GM11168 (cell line): Measurements from ENCODE around the gene NDUFAF8.

Experiments
- in situ Hi-C: fragments of 300-500 bp; cut with MboI; formaldehyde crosslinking; loops from one replicate; pipeline ENCODE4 v1.12.0; 2022; ENCODE audit warnings: low sequenced_read_pairs; ENCODE audit not compliant: unreplicated experiment

NDUFAF8 gene

DNA sequence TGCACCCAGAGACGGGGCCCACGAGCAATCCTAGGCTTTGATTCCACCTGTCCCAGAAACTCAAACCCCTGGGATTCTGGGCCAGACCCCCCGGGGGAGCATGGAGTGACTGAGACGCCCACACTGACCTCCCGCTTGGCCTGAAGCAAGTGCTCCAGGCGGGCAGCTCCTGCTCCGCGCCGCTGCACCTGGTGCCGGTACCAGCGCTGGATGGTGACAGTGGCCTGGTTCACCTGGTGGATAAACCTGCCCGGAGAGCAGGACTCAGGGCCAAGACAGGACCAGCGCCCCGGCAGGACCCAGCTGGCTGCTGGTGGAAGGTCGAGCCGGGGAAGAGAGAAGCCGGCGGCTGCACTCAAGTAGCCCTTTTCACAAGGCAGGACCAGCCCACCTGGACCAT, 38.9 kb upstream of the NDUFAF8 start:
- in situ Hi-C loops: no loop called here

GRCh38 chr17:81200695-81201580, 38.2 kb upstream of the NDUFAF8 start:
- in situ Hi-C loops: no loop called here

GRCh38 chr17:81202318-81202717, 36.8 kb upstream of the NDUFAF8 start:
- in situ Hi-C loops: no loop called here

DNA sequence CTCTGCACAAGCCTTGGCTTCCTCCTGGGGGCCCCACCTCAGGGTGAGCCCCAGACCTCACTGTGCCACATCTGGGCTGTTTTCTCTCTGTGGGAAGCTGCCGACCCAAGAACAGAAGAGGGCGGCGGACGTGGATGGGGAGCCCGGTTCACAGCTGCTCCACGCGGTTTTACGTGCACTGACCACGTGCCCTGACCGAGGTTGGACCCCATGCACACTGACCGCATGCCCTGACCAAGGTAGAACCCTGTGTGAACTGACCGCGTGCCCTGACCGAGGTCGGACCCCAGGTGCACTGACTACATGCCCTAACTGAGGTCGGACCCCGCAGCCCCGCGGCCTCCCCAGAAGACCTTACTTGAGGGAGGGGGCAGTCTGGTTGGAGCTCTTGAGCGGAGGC, 36.0 kb upstream of the NDUFAF8 start:
- in situ Hi-C loops: no loop called here

GRCh38 chr17:81204578-81204977, 34.5 kb upstream of the NDUFAF8 start:
- in situ Hi-C loops: no loop called here

- in situ Hi-C loops: no loop called here
These were observed 33.0 kb upstream of the NDUFAF8 start for GRCh38 chr17:81206166-81206565.

- in situ Hi-C loops: no loop called here
These were observed 32.5 kb upstream of the NDUFAF8 start for GRCh38 chr17:81206657-81207056.

GRCh38 chr17:81207610-81208581, 31.2 kb upstream of the NDUFAF8 start:
- in situ Hi-C loops: no loop called here

DNA sequence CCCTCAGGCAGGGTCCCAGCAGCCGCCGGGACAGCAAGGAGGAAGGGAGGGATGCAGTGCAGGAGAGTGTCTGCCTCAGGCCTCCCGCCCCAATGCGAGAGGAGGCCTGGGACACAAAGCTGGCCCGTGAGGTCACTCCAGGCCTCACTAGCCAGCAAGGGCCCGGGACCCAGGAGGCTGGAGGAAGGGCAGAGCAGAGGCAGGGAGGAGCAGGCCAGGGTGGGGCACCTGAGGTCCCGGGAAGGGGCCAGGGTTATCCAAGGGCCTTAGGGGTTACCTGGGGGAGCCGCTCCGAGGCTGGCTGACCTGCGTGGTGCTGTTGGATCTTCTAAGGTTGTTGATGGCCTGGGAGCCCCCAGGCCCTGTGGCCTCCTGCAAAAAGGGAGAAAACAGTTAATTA, 30.5 kb upstream of the NDUFAF8 start:
- in situ Hi-C loops: no loop called here

DNA sequence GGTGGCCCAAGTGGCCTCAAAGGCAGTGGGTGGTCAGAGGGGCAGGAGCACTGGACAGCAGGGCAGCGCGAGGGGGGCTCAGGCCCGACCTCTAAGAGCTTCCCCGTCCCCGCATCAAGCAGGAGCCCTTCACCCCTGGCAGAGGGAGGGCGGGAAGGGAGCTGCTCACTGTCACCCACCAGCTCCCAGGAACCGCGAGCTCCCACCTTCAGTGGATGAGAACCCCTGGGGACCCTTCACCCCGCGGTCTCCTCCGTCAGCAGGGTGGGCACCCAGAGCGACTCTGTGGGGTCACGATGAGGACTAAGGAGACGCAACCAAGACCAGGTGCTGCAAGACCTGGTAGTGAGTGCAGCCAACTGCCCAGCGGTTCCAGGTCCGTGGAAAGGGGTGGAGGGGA, 30.0 kb upstream of the NDUFAF8 start:
- in situ Hi-C loops: no loop called here

- in situ Hi-C loops: no loop called here
These were observed 28.7 kb upstream of the NDUFAF8 start for GRCh38 chr17:81210466-81210865.

DNA sequence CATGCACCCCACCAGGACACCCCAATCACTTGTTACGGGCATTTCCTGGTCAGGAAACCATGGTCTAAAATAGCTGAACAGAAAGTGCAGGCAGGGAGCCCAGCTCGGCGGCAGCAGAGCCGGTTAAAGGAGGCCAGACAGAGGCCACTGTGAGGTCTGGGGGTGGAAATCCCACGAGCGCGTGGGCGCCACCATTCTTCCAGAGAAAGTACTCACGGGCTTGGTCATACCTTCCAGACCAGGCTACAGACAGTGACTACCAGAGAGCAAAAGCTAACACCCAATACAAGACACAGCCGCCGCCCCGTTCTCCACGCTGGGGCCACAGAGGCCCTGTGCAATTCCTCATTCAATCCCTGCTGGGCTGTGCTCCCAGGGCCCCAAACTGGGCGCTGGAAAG, 28.2 kb upstream of the NDUFAF8 start:
- in situ Hi-C loops: no loop called here

DNA sequence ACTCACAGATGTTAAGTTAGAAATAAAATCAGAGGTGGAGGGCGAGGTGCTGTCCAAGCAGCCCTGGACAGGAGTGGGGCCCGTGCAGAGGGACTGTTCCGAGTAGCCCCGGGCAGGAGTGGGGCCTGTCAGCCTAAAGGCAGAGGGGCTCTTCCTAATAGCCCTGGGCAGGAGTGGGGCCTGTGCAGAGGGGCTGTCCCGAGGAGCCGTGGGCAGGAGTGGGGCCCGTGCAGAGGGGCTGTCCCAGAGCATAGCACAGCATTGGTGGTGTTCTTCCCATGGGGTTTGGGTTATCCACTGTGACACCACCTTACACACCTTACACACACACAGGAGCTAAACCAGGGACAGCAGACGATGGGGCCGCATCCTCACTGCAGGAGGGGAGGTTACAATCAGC, 26.8 kb upstream of the NDUFAF8 start:
- in situ Hi-C loops: no loop called here

DNA sequence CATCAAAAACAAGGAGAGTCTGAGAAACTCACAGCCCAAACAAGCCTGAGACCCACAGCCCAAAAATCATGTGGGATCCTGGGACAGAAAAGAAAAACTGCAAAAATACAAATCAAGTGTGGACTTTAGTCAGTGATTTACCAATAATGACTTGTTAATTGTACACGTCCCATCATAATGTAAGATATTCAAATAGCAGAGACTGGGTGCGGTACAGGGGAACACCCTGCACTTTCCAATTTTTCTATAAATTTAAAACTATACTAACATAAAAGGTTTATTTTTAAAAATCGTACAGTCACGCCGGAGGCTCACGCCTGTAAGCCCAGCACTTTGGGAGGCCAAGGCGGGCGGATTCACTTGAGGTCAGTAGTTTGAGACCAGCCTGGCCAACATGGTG, 25.1 kb upstream of the NDUFAF8 start:
- in situ Hi-C loops: no loop called here

DNA sequence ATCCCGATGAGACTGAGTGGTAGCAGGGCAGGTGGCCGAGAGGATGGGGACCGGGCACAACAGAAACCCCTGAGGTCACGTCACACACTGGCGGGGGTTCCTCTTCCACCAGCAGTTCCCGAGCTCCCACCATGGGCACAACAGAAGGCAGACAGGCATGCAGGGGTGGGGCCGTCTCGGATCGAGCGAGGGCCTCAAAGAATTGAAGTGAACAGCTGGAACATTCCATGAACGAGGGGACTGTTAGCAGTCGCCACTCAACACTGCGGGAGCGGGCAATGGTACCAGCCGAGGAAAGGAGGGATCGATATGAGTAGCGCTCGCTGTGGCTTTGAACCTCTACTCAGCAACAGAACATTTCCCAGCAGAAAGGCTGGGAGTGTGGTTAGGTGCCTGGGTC, 21.6 kb upstream of the NDUFAF8 start:
- in situ Hi-C loops: no loop called here

DNA sequence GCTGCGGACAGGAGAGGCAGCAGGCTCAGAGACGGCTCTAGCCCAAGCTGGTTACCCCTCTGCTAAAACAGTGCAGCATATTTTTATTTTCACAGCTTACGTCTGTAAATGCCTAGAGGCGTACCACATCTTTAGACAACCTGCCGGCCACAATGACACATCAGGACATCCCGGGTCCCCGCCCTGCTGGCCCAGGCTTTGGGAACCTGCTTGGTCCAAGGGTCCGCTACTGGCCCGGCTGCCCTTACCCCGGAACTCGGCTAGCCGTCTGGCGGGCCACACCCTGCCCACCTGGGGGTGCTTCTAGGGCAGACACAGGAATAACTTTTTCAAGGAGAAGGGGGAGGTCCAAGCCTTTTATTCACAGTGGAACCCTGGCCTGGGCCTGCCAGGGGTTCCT, 20.7 kb upstream of the NDUFAF8 start:
- in situ Hi-C loops: no loop called here

DNA sequence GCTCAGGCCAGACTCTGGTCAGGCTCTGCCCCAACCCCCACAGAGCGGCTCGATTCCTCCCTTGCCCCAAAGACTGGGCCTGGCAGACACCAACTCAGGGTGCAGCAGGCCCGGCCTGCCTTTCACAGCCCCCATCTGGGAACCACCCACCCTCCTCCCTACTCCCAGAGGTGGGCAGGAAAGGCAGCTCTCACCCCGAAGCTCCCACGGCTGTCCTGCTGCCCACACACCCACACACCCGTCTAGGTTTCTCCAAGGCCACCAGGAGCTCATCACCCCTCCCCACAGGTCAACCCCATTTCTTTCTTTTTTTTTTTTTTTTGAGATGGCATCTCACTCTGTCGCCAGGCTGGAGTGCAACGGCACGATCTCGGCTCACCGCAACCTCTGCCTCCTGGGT, 20.1 kb upstream of the NDUFAF8 start:
- in situ Hi-C loops: no loop called here

DNA sequence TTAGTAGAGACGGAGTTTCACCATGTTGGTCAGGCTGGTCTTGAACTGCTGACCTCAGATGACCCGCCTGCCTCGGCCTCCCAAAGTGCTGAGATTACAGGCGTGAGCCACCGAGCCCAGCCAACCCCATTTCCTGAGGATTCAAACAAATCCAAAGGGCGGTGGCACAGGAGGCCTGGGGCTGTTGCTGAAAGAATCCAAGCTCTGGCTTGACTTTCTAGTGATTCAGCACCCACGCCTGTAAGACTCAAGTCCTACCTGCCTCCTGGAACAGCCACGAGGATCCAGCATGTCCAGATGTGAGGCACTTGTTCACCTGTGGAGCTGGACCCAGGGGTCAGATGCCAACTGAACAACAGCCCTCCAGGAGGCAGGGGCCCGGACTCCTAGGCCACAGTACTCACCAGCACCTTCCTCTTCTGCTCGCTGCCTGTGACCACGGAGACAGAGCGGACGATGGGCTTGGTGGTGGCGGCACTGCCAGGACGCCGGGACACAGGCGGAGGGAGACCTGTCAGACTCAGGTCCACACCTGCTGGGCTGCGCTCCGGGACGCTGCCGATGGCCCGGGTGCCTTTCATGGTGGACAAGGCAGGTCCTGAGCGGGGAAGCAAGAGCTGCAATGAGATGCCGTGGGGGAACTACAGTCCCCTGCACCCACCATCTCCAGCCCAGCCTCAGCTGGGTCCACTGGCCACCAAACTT, 19.5 kb upstream of the NDUFAF8 start:
- in situ Hi-C loops: no loop called here

- in situ Hi-C loops: no loop called here
These were observed 17.7 kb upstream of the NDUFAF8 start for GRCh38 chr17:81221371-81221841.

- in situ Hi-C loops: no loop called here
These were observed 17.1 kb upstream of the NDUFAF8 start for GRCh38 chr17:81221842-81222619.
